Measurements from ENCODE around the gene PPP3CA. TPM values are rescaled to one million over a fixed set of nuclear protein-coding genes. Genes with fewer than 3 reads are reported as not detected.
A peak's percentile ranks its signal among the peaks of the same experiment; 100 is the strongest.

PPP3CA gene
- total RNA-seq (2021; ENCODE audit: unreplicated experiment) (133 TPM), Bru-seq, nascent RNA (percentile 97 among the genes with signal in this experiment), BruChase-seq, experiment 1, labeled RNA remaining after a 6-hour chase (percentile 85 among the genes with signal in this experiment), BruChase-seq, experiment 2, labeled RNA remaining after a 2-hour chase (percentile 85 among the genes with signal in this experiment)
- polyA plus RNA-seq (2012), result 34.1 and 53.4 TPM in 2 replicates
- long read RNA-seq, full-length matches to known transcripts, result 338 of 494 reads
- long read RNA-seq, partial matches to known transcripts, result 83 of 494 reads
- long read RNA-seq, other reads (novel, unspliced or antisense), result 73 of 494 reads

GRCh38 chr4:101347267-101347556 is at the start of gene PPP3CA:
PPP3CA (minus strand) TSS chr4:101347526.
- no peak for TF ChIP-seq CBX3 (IDR thresholded peaks at IDR 0.05; ENCODE audit: low read depth)
- no peak for TF ChIP-seq POLR2A (IDR thresholded peaks at IDR 0.05; ENCODE audit: borderline replicate concordance, extremely low read depth, insufficient read depth, insufficient read length)
- RAD21 ChIA-PET (ENCODE audit: low non-redundant PET in 1 of 2, low total read pairs in 2 of 2, uncharacterized antibody in 2 of 2, unreplicated experiment in 2 of 2), result interaction anchor here (0.6 to 0.7 kb wide), 4 partner anchors 71 to 837 kb away, joined by 3 to 7 read pairs (median 6); no protein-coding TSS in a partner anchor
- H3K9me2 ChIP-seq (ENCODE audit: insufficient read depth), result no peaks in the 10 kb centered on the region
- H3K36me3 ChIP-seq (ENCODE audit: control insufficient read depth in 1 of 2, insufficient read depth in 2 of 2, low read length in 2 of 2), result no peaks in the 10 kb centered on the region; a peak in 1 of 4 replicates
- intact Hi-C loops (cut with micrococcal nuclease), result loop anchor here (5.0 to 10.0 kb wide), 4 partner anchors 110 to 385 kb away; no protein-coding TSS in a partner anchor
- CTCF ChIA-PET, result interaction anchor here (1.6 kb wide), 1 partner anchor 384 kb away, joined by 5 read pairs; no protein-coding TSS in a partner anchor
- peaks cover 7% of the 10 kb centered on the region for H4K20me1 ChIP-seq (ENCODE audit: insufficient read depth)
- no peaks in the 10 kb centered on the region for H3K27me3 ChIP-seq (ENCODE audit: insufficient read depth, low read length)
- no peak for ATAC-seq
- no peak within 1 kb of the TSS for H2AFZ ChIP-seq (ENCODE audit: low read depth, low read length, poor library complexity, severe bottlenecking)
- no peak for DNase-seq (ENCODE audit: low read depth, low spot score)
- POLR2A ChIA-PET, result interaction anchor here (0.7 to 1.4 kb wide), 9 partner anchors 13 to 445 kb away, joined by 3 to 4 read pairs (median 3); no protein-coding TSS in a partner anchor
- peak within 1 kb of the TSS; percentile 82 for H3K9ac ChIP-seq (ENCODE audit: low read length)
- H3K4me2 ChIP-seq (ENCODE audit: low read length), result peak within 1 kb of the TSS; percentile 94
- H3K4me3 ChIP-seq (replicated peaks in 1 of 2; ENCODE audit: low read depth in 1 of 2, low read length in 2 of 2), result peak within 1 kb of the TSS; percentile 76 to 84
- BruUV-seq (replicated peaks), result no TSS peak
- H3K4me1 ChIP-seq (ENCODE audit: control insufficient read depth in 1 of 2, insufficient read depth in 2 of 2, low read length in 2 of 2), result peaks cover 25 to 39% of the 10 kb centered on the region in 2 experiments
- H3K79me2 ChIP-seq (ENCODE audit: insufficient read depth, low read length), result peaks cover 62% of the 10 kb centered on the region
- H3K27ac ChIP-seq (ENCODE audit: low read depth, low read length), result peak within 1 kb of the TSS; percentile 94
- H3K9me3 ChIP-seq (ENCODE audit: control insufficient read depth in 1 of 2, insufficient read depth in 1 of 2, low read depth in 1 of 2, low read length in 2 of 2), result no peaks in the 10 kb centered on the region

- no peak overlapping the region for H3K27ac ChIP-seq (ENCODE audit: low read depth, low read length)
- H3K9ac ChIP-seq (ENCODE audit: low read length), result no peak overlapping the region
- DNase-seq (ENCODE audit: low read depth, low spot score) (peak; percentile 81), ATAC-seq (peak; percentile 97)
- no peaks in the 10 kb centered on the region for H3K27me3 ChIP-seq (ENCODE audit: insufficient read depth, low read length)
- peak overlapping the region; percentile 56 for H3K4me2 ChIP-seq (ENCODE audit: low read length)
- peak overlapping the region; percentile 80 for H2AFZ ChIP-seq (ENCODE audit: low read depth, low read length, poor library complexity, severe bottlenecking)
- BruUV-seq (replicated peaks), result no TSS peak
- no peaks in the 10 kb centered on the region for H4K20me1 ChIP-seq (ENCODE audit: insufficient read depth)
- no peaks in the 10 kb centered on the region for H3K36me3 ChIP-seq (ENCODE audit: control insufficient read depth in 1 of 2, insufficient read depth in 2 of 2, low read length in 2 of 2)
- ChIA-PET CTCF (no interaction called here), POLR2A (interaction anchor here (0.8 kb wide), 1 partner anchor 45 kb away, joined by 3 read pairs; no protein-coding TSS in a partner anchor), RAD21 (ENCODE audit: low non-redundant PET in 1 of 2, low total read pairs in 2 of 2, uncharacterized antibody in 2 of 2, unreplicated experiment in 2 of 2) (no interaction called here)
- peaks cover 4% of the 10 kb centered on the region; the same call in 1 of the 2 replicates for H3K9me2 ChIP-seq (ENCODE audit: insufficient read depth)
- H3K9me3 ChIP-seq (ENCODE audit: control insufficient read depth in 1 of 2, insufficient read depth in 1 of 2, low read depth in 1 of 2, low read length in 2 of 2), result no peaks in the 10 kb centered on the region
- peaks cover 11 to 15% of the 10 kb centered on the region in 2 experiments for H3K4me1 ChIP-seq (ENCODE audit: control insufficient read depth in 1 of 2, insufficient read depth in 2 of 2, low read length in 2 of 2)
- intact Hi-C loops (cut with micrococcal nuclease), result no loop called here
- no peaks in the 10 kb centered on the region for H3K79me2 ChIP-seq (ENCODE audit: insufficient read depth, low read length)
- no peak overlapping the region for H3K4me3 ChIP-seq (replicated peaks in 1 of 2; ENCODE audit: low read depth in 1 of 2, low read length in 2 of 2)
- peak; percentile 74 for TF ChIP-seq SP1 (IDR thresholded peaks at IDR 0.05; ENCODE audit: low read depth)
- TF ChIP-seq REST (IDR thresholded peaks at IDR 0.05; ENCODE audit: low read depth), result no peak
- TF ChIP-seq YY1 (IDR thresholded peaks at IDR 0.05; ENCODE audit: extremely low read depth, insufficient replicate concordance, low read depth, low read length), result no peak
- peak; percentile 77 for TF ChIP-seq TCF7L2 (IDR thresholded peaks at IDR 0.05; ENCODE audit: borderline replicate concordance, extremely low read depth, insufficient read depth, insufficient read length)
- TF ChIP-seq CBX3 (IDR thresholded peaks at IDR 0.05; ENCODE audit: low read depth), result peak; percentile 81
- no peak for TF ChIP-seq ZFX (IDR thresholded peaks at IDR 0.05)
- TF ChIP-seq POLR2AphosphoS5 (IDR thresholded peaks at IDR 0.05; ENCODE audit: low read depth, low read length), result peak; percentile 48; the same call in 1 of the 2 replicates
- peak; percentile 94 for TF ChIP-seq SRF (IDR thresholded peaks at IDR 0.05; ENCODE audit: low read depth)
- no peak for TF ChIP-seq EZH2 (IDR thresholded peaks at IDR 0.05)
- no peak for TF ChIP-seq POLR2A (IDR thresholded peaks at IDR 0.05; ENCODE audit: borderline replicate concordance, extremely low read depth, insufficient read depth, insufficient read length)
- TF ChIP-seq ELF1 (IDR thresholded peaks at IDR 0.05; ENCODE audit: borderline replicate concordance, low read depth), result no peak
- no peak for TF ChIP-seq EZH2phosphoT487 (IDR thresholded peaks at IDR 0.05; ENCODE audit: borderline replicate concordance)
- TF ChIP-seq CEBPB (IDR thresholded peaks at IDR 0.05; ENCODE audit: low read depth), result peak; percentile 34; the same call in 1 of the 2 replicates
- TF ChIP-seq ZNF274 (IDR thresholded peaks at IDR 0.05; ENCODE audit: low read depth, low read length), result no peak
- peak; percentile 94 for TF ChIP-seq JUND (IDR thresholded peaks at IDR 0.05)
- TF ChIP-seq ATF3 (IDR thresholded peaks at IDR 0.05), result peak; percentile 42; the same call in 1 of the 2 replicates
Observed at GRCh38 chr4:101393256-101393655, 45.9 kb upstream of the PPP3CA start.

All from HCT116 (cell line).